ENCODE measurements around the gene SLC25A33. TPM values are rescaled to one million over a fixed set of nuclear protein-coding genes. Genes with fewer than 3 reads are reported as not detected.
"Not testable (repeated sequence)": the region's sequence is repeated elsewhere in the genome, so short reads cannot be mapped to it uniquely, and the experiment has no call there.

SLC25A33 gene
- total RNA-seq, 2 experiments from 2014 or later, result 4.1 to 4.4 TPM

GRCh38 chr1:9621032-9621431 lies 81.8 kb downstream of the SLC25A33 start:
- no peak for DNase-seq
- Mint-ChIP-seq H3K4me3 (no peak overlapping the region), H3K4me1 (ENCODE audit: low read depth) (peaks cover 7% of the 10 kb centered on the region), H3K36me3 (ENCODE audit: low read depth) (no peaks in the 10 kb centered on the region), H3K27ac (no peak overlapping the region), H3K27me3 (ENCODE audit: low read depth) (peaks cover 15% of the 10 kb centered on the region), H3K9me3 (ENCODE audit: insufficient read depth) (no peaks in the 10 kb centered on the region)
- POLR2A ChIA-PET, result no interaction called here
- ATAC-seq, result no peak
- CTCF ChIA-PET, result no interaction called here

DNA sequence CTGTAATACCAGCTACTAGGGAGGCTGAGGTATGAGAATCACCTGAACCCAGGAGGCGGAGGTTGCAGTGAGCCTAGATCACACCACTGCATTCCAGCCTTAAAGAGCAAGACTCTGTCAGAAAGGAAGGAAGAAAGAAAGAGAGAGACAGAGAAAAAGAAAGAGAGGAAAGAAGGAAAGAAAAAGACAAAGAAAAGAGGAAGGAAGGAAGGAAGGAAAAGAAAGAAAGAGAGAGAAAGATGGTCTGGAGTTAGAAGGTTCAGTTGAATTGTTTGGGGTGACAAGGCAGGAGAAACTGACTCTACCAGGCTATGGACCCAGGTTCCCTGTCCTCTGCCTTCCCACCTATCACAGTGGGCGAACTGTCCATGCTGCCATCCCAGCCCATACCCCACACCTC lies 84.8 kb downstream of the SLC25A33 start:
- H3K36me3 Mint-ChIP-seq (ENCODE audit: low read depth), result peaks cover 8% of the 10 kb centered on the region
- no peaks in the 10 kb centered on the region for H3K9me3 Mint-ChIP-seq (ENCODE audit: insufficient read depth)
- DNase-seq (no peak), ATAC-seq (no peak)
- ChIA-PET POLR2A (no interaction called here), CTCF (no interaction called here)
- H3K4me1 Mint-ChIP-seq (ENCODE audit: low read depth), result peaks cover 32% of the 10 kb centered on the region
- H3K27ac Mint-ChIP-seq, result peak overlapping the region; percentile 3
- peaks cover 12% of the 10 kb centered on the region for H3K27me3 Mint-ChIP-seq (ENCODE audit: low read depth)
- no peak overlapping the region for H3K4me3 Mint-ChIP-seq

- Mint-ChIP-seq H3K36me3 (ENCODE audit: low read depth) (peaks cover 11% of the 10 kb centered on the region), H3K27me3 (ENCODE audit: low read depth) (peaks cover 11% of the 10 kb centered on the region), H3K4me1 (ENCODE audit: low read depth) (peaks cover 34% of the 10 kb centered on the region)
- ATAC-seq; H3K27ac Mint-ChIP-seq; DNase-seq; POLR2A ChIA-PET; H3K9me3 Mint-ChIP-seq (ENCODE audit: insufficient read depth); H3K4me3 Mint-ChIP-seq: not testable (repeated sequence)
- CTCF ChIA-PET, result interaction anchor here (2.3 to 7.8 kb wide), 5 partner anchors 9 to 243 kb away, joined by 12 to 232 read pairs (median 37); partner anchors contain the start of gene PIK3CD
These were observed 85.8 kb downstream of the SLC25A33 start for GRCh38 chr1:9625030-9625429.

DNA sequence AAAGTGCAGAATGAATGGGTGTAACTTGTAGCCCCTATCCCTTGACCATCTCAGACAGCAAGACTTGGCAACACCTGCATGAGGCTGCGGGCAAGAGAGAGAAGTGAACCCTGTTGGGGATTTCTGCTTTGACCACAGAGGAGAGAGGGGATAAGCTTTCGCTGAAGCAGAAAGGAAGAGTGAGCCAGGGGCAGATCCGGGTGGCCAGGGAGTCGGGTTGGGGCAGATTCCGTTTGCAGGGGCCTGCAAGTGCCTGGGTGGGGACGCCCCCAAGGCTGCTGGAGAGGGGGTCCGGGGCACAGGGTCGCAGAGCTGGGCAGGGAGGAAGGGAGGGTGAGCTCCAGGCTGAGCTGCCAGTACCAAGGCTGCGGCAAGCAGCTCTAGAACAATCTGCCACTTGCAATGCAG lies 86.9 kb downstream of the SLC25A33 start:
- peaks cover 34% of the 10 kb centered on the region for H3K4me1 Mint-ChIP-seq (ENCODE audit: low read depth)
- H3K4me3 Mint-ChIP-seq, result peak overlapping the region; percentile 88
- peak overlapping the region; percentile 82 for H3K27ac Mint-ChIP-seq
- DNase-seq, result peak; percentile 41
- ATAC-seq, result no peak
- peaks cover 11% of the 10 kb centered on the region for H3K27me3 Mint-ChIP-seq (ENCODE audit: low read depth)
- ChIA-PET POLR2A (interaction anchor here (0.5 to 10.5 kb wide), 12 partner anchors 11 to 236 kb away, joined by 3 to 355 read pairs (median 4); partner anchors contain the start of gene PIK3CD), CTCF (interaction anchor here (0.7 to 7.8 kb wide), 34 partner anchors 9 to 359 kb away, joined by 3 to 232 read pairs (median 6); partner anchors contain the start of gene PIK3CD)
- peaks cover 22% of the 10 kb centered on the region for H3K36me3 Mint-ChIP-seq (ENCODE audit: low read depth)
- no peaks in the 10 kb centered on the region for H3K9me3 Mint-ChIP-seq (ENCODE audit: insufficient read depth)

GRCh38 chr1:9628541-9629444 lies 89.5 kb downstream of the SLC25A33 start:
- Mint-ChIP-seq H3K27ac (peak overlapping the region; percentile 98), H3K27me3 (ENCODE audit: low read depth) (peaks cover 5% of the 10 kb centered on the region), H3K9me3 (ENCODE audit: insufficient read depth) (no peaks in the 10 kb centered on the region), H3K4me3 (peak overlapping the region; percentile 88), H3K4me1 (ENCODE audit: low read depth) (peaks cover 54% of the 10 kb centered on the region), H3K36me3 (ENCODE audit: low read depth) (peaks cover 47% of the 10 kb centered on the region)
- CTCF ChIA-PET, result interaction anchor here (0.6 to 7.8 kb wide), 14 partner anchors 10 to 240 kb away, joined by 3 to 232 read pairs (median 12); partner anchors contain the start of gene PIK3CD
- DNase-seq, result peak; percentile 91
- POLR2A ChIA-PET, result interaction anchor here (0.6 to 10.5 kb wide), 26 partner anchors 10 to 345 kb away, joined by 3 to 355 read pairs (median 4); partner anchors contain the start of genes LZIC, NMNAT1 and PIK3CD
- ATAC-seq, result peak; percentile 45

GRCh38 chr1:9629445-9630201 lies 90.4 kb downstream of the SLC25A33 start:
- Mint-ChIP-seq H3K27me3 (ENCODE audit: low read depth) (no peaks in the 10 kb centered on the region), H3K27ac (peak overlapping the region; percentile 98), H3K4me1 (ENCODE audit: low read depth) (peaks cover 63% of the 10 kb centered on the region), H3K9me3 (ENCODE audit: insufficient read depth) (no peaks in the 10 kb centered on the region), H3K36me3 (ENCODE audit: low read depth) (peaks cover 55% of the 10 kb centered on the region), H3K4me3 (peak overlapping the region; percentile 88)
- ChIA-PET POLR2A (interaction anchor here (0.6 to 10.5 kb wide), 27 partner anchors 9 to 320 kb away, joined by 3 to 355 read pairs (median 4); partner anchors contain the start of genes LZIC, NMNAT1, PIK3CD and SLC25A33), CTCF (interaction anchor here (0.6 to 7.8 kb wide), 11 partner anchors 9 to 239 kb away, joined by 3 to 232 read pairs (median 25); partner anchors contain the start of gene PIK3CD)
- peak; percentile 91 for DNase-seq
- ATAC-seq, result peak; percentile 40

GRCh38 chr1:9630331-9631111 lies 91.3 kb downstream of the SLC25A33 start:
- Mint-ChIP-seq H3K27me3 (ENCODE audit: low read depth) (no peaks in the 10 kb centered on the region), H3K36me3 (ENCODE audit: low read depth) (peaks cover 64% of the 10 kb centered on the region), H3K4me3 (peak overlapping the region; percentile 88), H3K27ac (peak overlapping the region; percentile 98), H3K9me3 (ENCODE audit: insufficient read depth) (no peaks in the 10 kb centered on the region), H3K4me1 (ENCODE audit: low read depth) (peaks cover 69% of the 10 kb centered on the region)
- ATAC-seq (peak; percentile 5), DNase-seq (peak; percentile 50)
- POLR2A ChIA-PET, result interaction anchor here (0.7 to 10.5 kb wide), 9 partner anchors 11 to 91 kb away, joined by 3 to 355 read pairs (median 5); partner anchors contain the start of genes PIK3CD and SLC25A33
- CTCF ChIA-PET, result interaction anchor here (0.9 to 7.8 kb wide), 8 partner anchors 14 to 238 kb away, joined by 3 to 232 read pairs (median 38); partner anchors contain the start of genes PIK3CD and TMEM201

DNA sequence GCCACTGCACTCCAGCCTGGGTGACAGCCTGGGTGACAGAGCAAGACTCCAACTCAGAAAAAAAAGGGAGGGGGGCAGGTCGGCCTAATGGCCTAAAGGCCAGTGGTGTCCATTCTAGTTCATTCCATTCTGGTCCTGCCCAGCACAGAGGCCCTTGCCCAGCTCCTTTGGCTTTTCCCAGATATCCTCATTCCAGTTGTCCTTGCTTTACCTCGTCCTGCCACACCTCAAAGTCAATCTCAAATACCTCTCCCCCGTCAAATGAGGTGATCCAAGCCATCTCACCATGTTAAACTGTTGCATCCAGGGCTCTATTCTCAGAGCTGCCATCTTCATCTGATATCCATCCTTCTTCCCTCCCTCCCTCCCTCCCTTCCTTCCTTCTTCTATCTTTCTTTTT lies 92.3 kb downstream of the SLC25A33 start:
- POLR2A ChIA-PET, result interaction anchor here (0.6 to 10.5 kb wide), 5 partner anchors 14 to 85 kb away, joined by 3 to 355 read pairs (median 58); partner anchors contain the start of gene PIK3CD
- peak overlapping the region; percentile 98 for H3K27ac Mint-ChIP-seq
- no peaks in the 10 kb centered on the region for H3K9me3 Mint-ChIP-seq (ENCODE audit: insufficient read depth)
- H3K4me3 Mint-ChIP-seq, result peak overlapping the region; percentile 88
- peak; percentile 42 for DNase-seq
- peaks cover 75% of the 10 kb centered on the region for H3K36me3 Mint-ChIP-seq (ENCODE audit: low read depth)
- CTCF ChIA-PET, result interaction anchor here (0.8 to 7.8 kb wide), 8 partner anchors 8 to 237 kb away, joined by 3 to 232 read pairs (median 38); partner anchors contain the start of gene PIK3CD
- H3K27me3 Mint-ChIP-seq (ENCODE audit: low read depth), result no peaks in the 10 kb centered on the region
- no peak for ATAC-seq
- peaks cover 66% of the 10 kb centered on the region for H3K4me1 Mint-ChIP-seq (ENCODE audit: low read depth)

DNA sequence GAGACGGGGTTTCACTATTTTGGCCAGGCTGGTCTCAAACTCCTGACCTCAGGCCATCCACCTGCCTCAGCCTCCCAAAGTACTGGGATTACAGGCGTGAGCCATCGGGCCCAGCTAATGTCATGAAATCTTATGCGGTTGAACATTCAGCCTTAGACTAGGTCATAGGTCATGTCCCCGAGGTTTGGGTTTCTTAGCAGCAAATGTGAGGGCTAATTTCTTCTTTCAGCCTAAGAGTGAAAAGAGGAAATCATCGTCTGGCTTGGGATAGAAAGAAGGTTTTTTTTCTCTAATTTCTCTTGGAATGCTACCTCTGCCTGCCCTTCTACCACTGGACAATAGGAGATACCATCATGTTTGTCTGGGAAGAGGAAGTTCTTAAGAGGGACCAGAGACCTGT lies 94.2 kb downstream of the SLC25A33 start:
- no peak for DNase-seq
- ATAC-seq, result no peak
- Mint-ChIP-seq H3K27ac (peak overlapping the region; percentile 98), H3K9me3 (ENCODE audit: insufficient read depth) (no peaks in the 10 kb centered on the region), H3K27me3 (ENCODE audit: low read depth) (no peaks in the 10 kb centered on the region), H3K36me3 (ENCODE audit: low read depth) (peaks cover 84% of the 10 kb centered on the region), H3K4me3 (peak overlapping the region; percentile 88), H3K4me1 (ENCODE audit: low read depth) (peaks cover 65% of the 10 kb centered on the region)
- ChIA-PET CTCF (no interaction called here), POLR2A (interaction anchor here (10.5 kb wide), 1 partner anchor 21 kb away, joined by 355 read pairs; the partner anchor contains the start of gene PIK3CD)

GRCh38 chr1:9634582-9634981 lies 95.3 kb downstream of the SLC25A33 start:
- no peak overlapping the region for H3K27ac Mint-ChIP-seq
- no peaks in the 10 kb centered on the region for H3K9me3 Mint-ChIP-seq (ENCODE audit: insufficient read depth)
- no peaks in the 10 kb centered on the region for H3K27me3 Mint-ChIP-seq (ENCODE audit: low read depth)
- H3K36me3 Mint-ChIP-seq (ENCODE audit: low read depth), result peaks cover 91% of the 10 kb centered on the region
- CTCF ChIA-PET, result interaction anchor here (1.7 to 1.8 kb wide), 3 partner anchors 8 to 17 kb away, joined by 5 read pairs; partner anchors contain the start of gene PIK3CD
- H3K4me3 Mint-ChIP-seq, result no peak overlapping the region
- POLR2A ChIA-PET, result interaction anchor here (10.5 kb wide), 1 partner anchor 20 kb away, joined by 355 read pairs; the partner anchor contains the start of gene PIK3CD
- ATAC-seq (no peak), DNase-seq (no peak)
- peaks cover 72% of the 10 kb centered on the region for H3K4me1 Mint-ChIP-seq (ENCODE audit: low read depth)

All from activated CD8-positive, alpha-beta T cell treated with anti-CD3 and anti-CD28 coated beads, Interleukin-2, amount 10 ng/mL, durations not matched to agents 7 days and 5 days (primary cell).